OCI-LY1 (cell line): ENCODE measurements around the gene ACKR2.
A peak's percentile ranks its signal among the peaks of the same experiment; 100 is the strongest.

ENCODE experiments used
- H2AFZ ChIP-seq: fragments of 200-600 bp; sonication (generic), shearing (Covaris generic); 2 replicates; pipeline ENCODE4 v1.6.0; 2014; ENCODE audit warnings: antibody characterized with exemption, mild to moderate bottlenecking, low read length
- H3F3A ChIP-seq: fragments of 200-600 bp; sonication (generic), shearing (Covaris generic); 2 replicates; pipeline ENCODE4 v1.6.0; 2014; ENCODE audit warnings: mild to moderate bottlenecking, antibody characterized with exemption, low read length, moderate library complexity; ENCODE audit not compliant: insufficient read depth
- H3K27ac ChIP-seq: fragments of 200-600 bp; sonication (generic); 2 replicates; pipeline ENCODE4 v1.5.1; 2014; ENCODE audit warnings: low read length, mixed run types, mild to moderate bottlenecking, low read depth; ENCODE audit not compliant: poor library complexity, severe bottlenecking
- H3K27me3 ChIP-seq: fragments of 200-600 bp; sonication (generic); 2 replicates; pipeline ENCODE4 v1.6.0; 2014; ENCODE audit warnings: antibody characterized with exemption, mild to moderate bottlenecking, low read length, moderate library complexity; ENCODE audit not compliant: insufficient read depth
- H3K36me3 ChIP-seq: fragments of 200-600 bp; sonication (generic); 2 replicates; pipeline ENCODE4 v1.6.1; 2014; ENCODE audit warnings: mild to moderate bottlenecking, antibody characterized with exemption, low read length, moderate library complexity, mixed read lengths; ENCODE audit not compliant: insufficient read depth
- H3K4me1 ChIP-seq: fragments of 200-600 bp; sonication (generic); 2 replicates; pipeline ENCODE4 v1.5.1; 2014; ENCODE audit warnings: mild to moderate bottlenecking, low read length, moderate library complexity; ENCODE audit not compliant: insufficient read depth, severe bottlenecking
- H3K4me2 ChIP-seq: fragments of 200-600 bp; sonication (generic), shearing (Covaris generic); 2 replicates; pipeline ENCODE4 v1.6.1; 2014; ENCODE audit warnings: low read length
- H3K4me3 ChIP-seq: fragments of 200-600 bp; sonication (generic); 2 replicates; pipeline ENCODE4 v1.5.1; 2014; ENCODE audit warnings: low read length, low read depth, mild to moderate bottlenecking, mixed read lengths; ENCODE audit not compliant: poor library complexity, severe bottlenecking
- H3K79me2 ChIP-seq: fragments of 200-600 bp; shearing (Covaris generic); 2 replicates; pipeline ENCODE4 v1.6.1; 2016; ENCODE audit warnings: mixed run types, low read length, mixed read lengths; ENCODE audit not compliant: insufficient read depth
- H3K9ac ChIP-seq: fragments of 200-600 bp; sonication (generic), shearing (Covaris generic); 2 replicates; pipeline ENCODE4 v1.6.1; 2014; ENCODE audit warnings: mild to moderate bottlenecking, low read length, mixed read lengths
- H3K9me2 ChIP-seq: fragments of 200-600 bp; sonication (generic), shearing (Covaris generic); 2 replicates; pipeline ENCODE4 v1.6.1; 2014; ENCODE audit warnings: low read depth, mild to moderate bottlenecking, low read length, mixed read lengths
- H3K9me3 ChIP-seq: fragments of 200-600 bp; shearing (Covaris generic); 2 replicates; pipeline ENCODE4 v1.6.1; 2014; ENCODE audit warnings: low read length, mixed read lengths
- H4K20me1 ChIP-seq: fragments of 200-600 bp; sonication (generic), shearing (Covaris generic); 2 replicates; pipeline ENCODE4 v1.6.0; 2016; ENCODE audit warnings: mild to moderate bottlenecking, low read length; ENCODE audit not compliant: insufficient read depth
- CTCF ChIP-seq: fragments of 200-600 bp; sonication (generic), shearing (Covaris generic); IDR thresholded peaks from 2 replicates; pipeline ENCODE4 v1.5.1; 2017; ENCODE audit warnings: mild to moderate bottlenecking, antibody characterized with exemption, low read length, moderate library complexity, mixed read lengths
- EZH2 ChIP-seq: fragments of 200-600 bp; sonication (generic), shearing (Covaris generic); IDR thresholded peaks from 2 replicates; pipeline ENCODE4 v1.8.0; 2017; ENCODE audit warnings: borderline replicate concordance, mixed run types, mild to moderate bottlenecking, antibody characterized with exemption, low read length, moderate library complexity, mixed read lengths

ACKR2 gene

GRCh38 chr3:42778644-42779043 lies 30.6 kb upstream of the ACKR2 start:
- H3K27ac ChIP-seq, result no peak overlapping the region
- H3K79me2 ChIP-seq, result no peaks in the 10 kb centered on the region
- no peak overlapping the region for H3K4me2 ChIP-seq
- H3K9me2 ChIP-seq, result no peaks in the 10 kb centered on the region
- no peak for TF ChIP-seq EZH2
- TF ChIP-seq CTCF, result no peak
- no peak overlapping the region for H3K4me3 ChIP-seq
- H3K4me1 ChIP-seq, result peaks cover 2% of the 10 kb centered on the region
- H2AFZ ChIP-seq, result no peak overlapping the region
- no peaks in the 10 kb centered on the region for H3K9me3 ChIP-seq
- no peaks in the 10 kb centered on the region for H3K27me3 ChIP-seq
- peaks cover 26% of the 10 kb centered on the region for H3K36me3 ChIP-seq
- no peaks in the 10 kb centered on the region for H4K20me1 ChIP-seq
- no peaks in the 10 kb centered on the region; the same call in 1 of the 2 replicates for H3F3A ChIP-seq
- H3K9ac ChIP-seq, result no peak overlapping the region

DNA sequence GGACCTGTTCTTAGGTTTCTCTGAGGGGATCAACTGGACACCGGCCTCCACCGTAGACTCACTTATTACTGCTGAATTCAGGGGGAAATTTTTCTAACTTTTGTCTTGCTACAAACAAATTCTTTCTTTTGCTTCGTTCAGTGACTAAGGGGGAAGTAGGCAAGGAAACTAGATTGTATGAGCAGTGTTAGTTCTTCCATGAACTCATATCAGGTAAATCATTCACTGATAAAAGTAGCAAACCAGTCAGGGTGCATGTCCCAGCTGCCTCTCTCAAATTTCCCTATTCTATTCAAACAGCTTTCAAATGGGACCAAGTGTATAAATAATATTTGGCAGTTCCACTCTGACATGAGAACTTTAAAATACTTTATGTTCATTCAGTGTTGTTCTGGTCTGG lies 28.8 kb upstream of the ACKR2 start:
- Histone ChIP-seq H3K79me2 (no peaks in the 10 kb centered on the region), H3K9me2 (no peaks in the 10 kb centered on the region), H3K9ac (no peak overlapping the region), H3K36me3 (peaks cover 35% of the 10 kb centered on the region), H3K27ac (no peak overlapping the region), H3K9me3 (no peaks in the 10 kb centered on the region), H3K4me1 (no peaks in the 10 kb centered on the region), H4K20me1 (no peaks in the 10 kb centered on the region), H3K4me2 (no peak overlapping the region), H2AFZ (no peak overlapping the region), H3K4me3 (no peak overlapping the region), H3K27me3 (no peaks in the 10 kb centered on the region), H3F3A (no peaks in the 10 kb centered on the region; the same call in 1 of the 2 replicates)
- TF ChIP-seq CTCF (no peak), EZH2 (no peak)

- H3K27me3 ChIP-seq, result no peaks in the 10 kb centered on the region
- H3K36me3 ChIP-seq, result peaks cover 42% of the 10 kb centered on the region
- no peaks in the 10 kb centered on the region for H4K20me1 ChIP-seq
- peak; percentile 73 for TF ChIP-seq CTCF
- no peak for TF ChIP-seq EZH2
- H3K4me3 ChIP-seq, result no peak overlapping the region
- H2AFZ ChIP-seq, result no peak overlapping the region
- no peaks in the 10 kb centered on the region for H3K79me2 ChIP-seq
- no peaks in the 10 kb centered on the region for H3K9me3 ChIP-seq
- H3K9me2 ChIP-seq, result no peaks in the 10 kb centered on the region
- no peak overlapping the region for H3K4me2 ChIP-seq
- no peak overlapping the region for H3K27ac ChIP-seq
- H3K9ac ChIP-seq, result no peak overlapping the region
- H3F3A ChIP-seq, result no peaks in the 10 kb centered on the region; the same call in 1 of the 2 replicates
- H3K4me1 ChIP-seq, result no peaks in the 10 kb centered on the region
These were observed 28.1 kb upstream of the ACKR2 start for GRCh38 chr3:42780892-42781700.
